VCaP (cell line): ENCODE data around the gene ACSM5.
"Not testable (repeated sequence)": the region's sequence is repeated elsewhere in the genome, so short reads cannot be mapped to it uniquely, and the experiment has no call there.

Source experiments
- H3K27ac ChIP-seq: fragments of 450-650 bp; 2 replicates; pipeline ENCODE4 v1.5.1; 2017
- TF ChIP-seq, protein P1 (sequence below): fragments of 450-650 bp; conservative IDR thresholded peaks from 2 replicates; pipeline ENCODE4 v1.5.1; 2017; ENCODE audit warnings: mild to moderate bottlenecking, moderate library complexity

Gene ACSM5

DNA sequence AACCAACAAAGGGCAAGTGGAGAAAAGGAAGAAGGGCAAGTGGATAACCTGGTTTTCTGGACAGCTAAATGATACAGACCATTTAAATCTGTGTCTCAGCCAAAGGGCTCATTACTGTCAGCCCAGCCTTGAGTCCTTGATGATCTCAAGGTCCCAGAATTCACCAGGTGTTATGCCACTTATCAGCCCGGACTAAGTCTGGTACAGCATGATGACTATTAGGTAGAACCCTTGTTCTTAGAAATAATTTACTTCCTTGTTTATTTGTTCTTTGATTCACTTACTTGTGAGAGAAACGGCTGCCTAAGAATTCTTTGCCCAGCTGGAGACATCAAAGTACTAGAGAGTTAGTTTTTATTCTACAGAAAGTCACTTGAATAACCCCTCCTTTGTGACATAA, 8.3 kb upstream of the ACSM5 start:
- TF ChIP-seq, protein P1, sequence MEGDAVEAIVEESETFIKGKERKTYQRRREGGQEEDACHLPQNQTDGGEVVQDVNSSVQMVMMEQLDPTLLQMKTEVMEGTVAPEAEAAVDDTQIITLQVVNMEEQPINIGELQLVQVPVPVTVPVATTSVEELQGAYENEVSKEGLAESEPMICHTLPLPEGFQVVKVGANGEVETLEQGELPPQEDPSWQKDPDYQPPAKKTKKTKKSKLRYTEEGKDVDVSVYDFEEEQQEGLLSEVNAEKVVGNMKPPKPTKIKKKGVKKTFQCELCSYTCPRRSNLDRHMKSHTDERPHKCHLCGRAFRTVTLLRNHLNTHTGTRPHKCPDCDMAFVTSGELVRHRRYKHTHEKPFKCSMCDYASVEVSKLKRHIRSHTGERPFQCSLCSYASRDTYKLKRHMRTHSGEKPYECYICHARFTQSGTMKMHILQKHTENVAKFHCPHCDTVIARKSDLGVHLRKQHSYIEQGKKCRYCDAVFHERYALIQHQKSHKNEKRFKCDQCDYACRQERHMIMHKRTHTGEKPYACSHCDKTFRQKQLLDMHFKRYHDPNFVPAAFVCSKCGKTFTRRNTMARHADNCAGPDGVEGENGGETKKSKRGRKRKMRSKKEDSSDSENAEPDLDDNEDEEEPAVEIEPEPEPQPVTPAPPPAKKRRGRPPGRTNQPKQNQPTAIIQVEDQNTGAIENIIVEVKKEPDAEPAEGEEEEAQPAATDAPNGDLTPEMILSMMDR, result no peak

DNA sequence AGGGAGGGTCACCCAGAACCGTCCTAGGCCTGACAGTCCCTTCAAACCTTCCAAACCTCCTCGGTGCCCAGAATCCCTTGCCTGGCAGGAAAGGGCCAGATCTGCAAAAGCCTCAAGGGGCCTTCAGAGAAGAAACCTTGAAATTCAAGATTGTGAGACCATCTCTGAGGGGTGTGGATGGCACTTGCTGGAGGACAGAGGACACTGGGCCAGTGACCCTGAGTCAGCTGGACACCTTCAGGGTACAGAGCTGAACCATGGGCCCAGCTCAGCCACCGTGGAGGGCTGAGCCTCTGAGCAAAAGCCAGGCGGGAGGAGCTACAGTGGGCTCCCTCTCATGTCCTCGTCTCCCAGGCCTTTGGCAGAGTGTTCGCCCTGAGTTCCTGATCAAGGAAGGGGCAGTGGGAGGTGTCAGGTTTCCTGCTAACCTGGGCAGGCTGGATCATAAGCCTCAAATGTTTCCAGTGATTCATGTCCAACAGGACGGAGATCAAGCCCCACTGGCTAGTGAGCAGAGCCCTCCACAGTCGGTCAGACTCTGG, 7.8 kb upstream of the ACSM5 start:
- TF ChIP-seq, protein P1, result no peak

More for the DNA sequence above, 8.3 kb upstream of the ACSM5 start:
- no peak overlapping the region for H3K27ac ChIP-seq

DNA sequence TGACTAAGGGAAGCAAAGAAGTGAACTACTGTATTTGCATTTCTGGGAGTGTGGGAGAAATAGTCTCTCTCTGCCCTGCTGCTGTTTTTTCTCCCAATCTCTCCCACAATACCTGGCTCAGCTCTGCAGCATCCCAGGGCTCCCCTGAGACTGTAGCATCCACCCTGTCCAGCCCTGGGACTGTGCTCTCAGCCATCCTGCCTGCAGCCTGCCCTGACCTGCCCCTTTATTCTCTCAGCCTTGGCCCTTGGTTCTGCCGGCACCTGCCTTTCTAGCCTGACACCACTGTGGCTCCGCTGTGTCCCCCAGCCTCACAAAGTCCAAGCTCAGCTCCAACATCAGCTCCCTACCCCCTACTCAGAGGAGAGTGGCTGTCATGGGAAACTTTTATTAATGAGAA, 6.7 kb upstream of the ACSM5 start:
- TF ChIP-seq, protein P1, result no peak
- H3K27ac ChIP-seq, result no peak overlapping the region

More for the DNA sequence above, 7.8 kb upstream of the ACSM5 start:
- H3K27ac ChIP-seq, result no peak overlapping the region

DNA sequence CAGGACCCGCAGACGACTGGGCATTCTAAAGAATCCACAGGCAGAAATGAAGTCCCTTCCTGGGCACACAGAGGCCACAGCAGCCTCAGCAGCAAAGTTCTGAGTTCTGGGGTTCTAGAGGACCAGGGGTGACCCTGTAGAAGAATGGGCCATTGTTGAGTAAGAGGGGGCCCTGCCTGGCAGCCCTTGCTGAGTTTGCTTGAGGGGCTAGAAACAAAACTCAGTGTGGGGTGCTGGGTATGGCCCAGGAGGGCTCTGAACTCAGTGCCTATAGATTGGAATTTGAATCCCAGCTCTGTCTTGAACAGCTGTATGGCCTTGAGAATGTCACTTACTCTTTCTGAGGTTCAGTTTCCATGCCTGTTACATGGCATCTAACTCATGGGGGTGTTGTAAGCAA, 4.7 kb upstream of the ACSM5 start, which contains the start of gene PDILT:
Gene PDILT, minus strand, starts transcription at position 101 of the 400 bp plus-strand sequence. CDS start 5,437 bp downstream, outside the sequence.
- TF ChIP-seq, protein P1, result no peak
- H3K27ac ChIP-seq, result no peak within 1 kb of the TSS

DNA sequence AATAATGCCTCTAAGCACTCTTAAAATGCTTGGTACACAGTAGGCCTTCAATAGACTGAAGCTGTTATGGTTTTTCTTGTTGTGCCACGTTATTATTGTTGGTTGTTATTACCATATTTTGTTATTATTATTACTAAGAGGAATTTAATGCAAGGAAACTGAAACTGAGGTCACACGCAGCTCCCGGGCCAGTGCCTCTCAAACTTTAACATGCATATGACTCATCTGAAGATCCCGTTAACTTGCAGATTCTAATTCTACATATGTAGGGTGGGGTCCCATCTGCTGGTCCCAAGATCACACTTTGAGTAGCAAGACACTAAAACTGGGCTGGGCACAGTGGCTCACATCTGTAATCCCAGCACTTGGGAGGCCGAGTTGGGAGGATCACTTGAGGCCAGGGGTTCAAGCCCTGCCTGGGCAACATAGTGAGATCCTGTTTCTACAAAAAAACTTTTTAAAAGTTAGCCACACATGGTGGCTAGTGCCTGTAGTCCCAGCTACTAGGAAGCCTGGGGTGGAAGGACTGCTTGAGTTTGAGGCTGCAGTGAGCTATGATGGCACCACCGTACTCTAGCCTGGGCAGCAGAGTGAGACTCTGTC, 888 bp downstream of the ACSM5 start:
- TF ChIP-seq, protein P1, result no peak
- no peak overlapping the region for H3K27ac ChIP-seq

DNA sequence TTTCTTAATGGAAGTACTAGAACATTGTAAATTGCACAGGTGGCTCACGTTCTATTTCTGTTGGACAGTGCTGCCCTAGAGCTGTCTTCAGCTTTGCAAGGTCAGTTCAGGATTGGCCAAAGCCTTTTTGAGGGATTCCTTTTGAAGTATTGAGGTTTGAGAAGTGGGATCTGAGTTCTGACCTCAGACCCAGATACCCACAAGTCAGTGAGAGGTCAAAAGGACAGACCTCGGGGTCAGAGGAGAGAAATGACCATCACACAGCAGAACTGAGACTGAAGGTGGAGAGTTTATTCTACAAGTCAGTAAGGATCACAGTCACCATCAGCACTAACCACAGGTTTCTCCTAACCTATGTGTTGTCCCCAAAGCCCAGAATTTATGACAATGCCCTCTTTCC, 1.7 kb downstream of the ACSM5 start:
- TF ChIP-seq, protein P1, result no peak
- H3K27ac ChIP-seq, result no peak overlapping the region

DNA sequence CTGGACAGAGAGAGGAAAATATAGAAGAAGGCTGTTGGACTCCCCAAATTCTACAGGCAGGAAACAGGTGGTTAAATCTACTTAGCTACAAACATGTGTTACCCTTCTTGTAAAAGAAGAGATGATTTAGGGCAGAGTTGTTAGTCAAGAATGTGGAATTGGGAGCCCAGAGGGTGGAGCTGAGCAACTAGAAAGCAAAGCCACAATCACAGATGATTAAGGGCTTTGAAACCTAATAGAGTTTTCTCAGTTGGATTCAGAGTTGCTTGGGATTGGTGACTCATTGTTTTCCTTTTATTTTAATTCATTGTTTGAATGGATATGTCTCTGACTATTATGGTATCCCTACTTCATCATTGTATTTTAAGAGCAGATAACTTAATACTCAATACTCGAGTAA, 6.2 kb downstream of the ACSM5 start:
- H3K27ac ChIP-seq, result no peak overlapping the region
- TF ChIP-seq, protein P1, result no peak

DNA sequence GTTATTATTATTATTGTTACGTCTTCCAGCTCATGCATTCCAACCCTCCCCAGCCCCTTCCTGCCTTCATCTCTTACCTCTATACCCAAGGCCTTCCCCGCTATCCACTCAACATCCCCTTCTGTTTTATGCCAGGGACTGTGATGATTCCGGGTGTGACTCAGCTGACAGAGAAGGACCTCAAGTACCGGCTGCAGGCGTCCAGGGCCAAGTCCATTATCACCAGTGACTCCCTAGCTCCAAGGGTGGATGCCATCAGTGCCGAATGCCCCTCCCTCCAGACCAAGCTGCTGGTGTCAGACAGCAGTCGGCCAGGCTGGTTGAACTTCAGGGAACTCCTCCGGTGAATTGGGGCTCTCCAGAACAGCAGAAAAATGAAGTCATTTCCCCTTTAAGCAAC, 9.8 kb downstream of the ACSM5 start:
- not testable (repeated sequence) for H3K27ac ChIP-seq

DNA sequence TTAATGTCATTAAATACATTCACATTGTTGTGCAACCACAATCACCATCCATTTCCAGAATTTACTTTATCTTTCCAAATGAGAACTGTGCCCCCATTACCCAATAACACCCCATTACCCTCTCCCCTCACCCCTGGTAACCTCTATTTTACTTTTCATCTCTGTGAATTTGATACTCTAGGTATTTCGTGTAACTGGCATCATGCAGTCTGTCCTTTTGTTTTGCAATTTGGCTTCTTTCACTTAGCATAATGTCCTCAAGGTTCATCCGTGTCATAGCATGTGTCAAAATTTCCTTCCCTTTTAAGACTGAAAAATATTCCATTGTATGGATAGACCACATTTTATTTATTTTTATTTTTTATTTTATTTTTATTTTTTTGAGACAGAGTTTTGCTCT, 12.4 kb downstream of the ACSM5 start:
- not testable (repeated sequence) for H3K27ac ChIP-seq

DNA sequence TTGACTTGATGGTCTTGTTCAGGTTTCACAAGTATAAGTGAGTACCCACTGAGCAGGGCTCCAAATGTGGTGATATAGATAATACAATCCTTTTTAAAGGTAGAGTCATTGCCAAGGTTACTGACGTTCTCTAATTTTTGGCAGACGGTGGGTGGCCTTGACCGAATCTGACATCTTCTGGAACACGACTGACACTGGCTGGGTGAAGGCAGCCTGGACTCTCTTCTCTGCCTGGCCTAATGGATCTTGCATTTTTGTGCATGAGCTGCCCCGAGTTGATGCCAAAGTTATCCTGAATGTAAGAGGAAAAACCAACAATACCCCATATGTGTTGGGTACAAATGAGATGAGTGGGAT, 14.4 kb downstream of the ACSM5 start:
- not testable (repeated sequence) for H3K27ac ChIP-seq
